HG03045 (cell line): ENCODE results near the gene CHN1.

Source experiments
- ATAC-seq: cut with Tn5 transposase; IDR thresholded peaks from one replicate; pipeline ENCODE4 v1.9.1; 2021; ENCODE audit warnings: mild to moderate bottlenecking, moderate library complexity; ENCODE audit not compliant: unreplicated experiment

CHN1 gene, protein sequence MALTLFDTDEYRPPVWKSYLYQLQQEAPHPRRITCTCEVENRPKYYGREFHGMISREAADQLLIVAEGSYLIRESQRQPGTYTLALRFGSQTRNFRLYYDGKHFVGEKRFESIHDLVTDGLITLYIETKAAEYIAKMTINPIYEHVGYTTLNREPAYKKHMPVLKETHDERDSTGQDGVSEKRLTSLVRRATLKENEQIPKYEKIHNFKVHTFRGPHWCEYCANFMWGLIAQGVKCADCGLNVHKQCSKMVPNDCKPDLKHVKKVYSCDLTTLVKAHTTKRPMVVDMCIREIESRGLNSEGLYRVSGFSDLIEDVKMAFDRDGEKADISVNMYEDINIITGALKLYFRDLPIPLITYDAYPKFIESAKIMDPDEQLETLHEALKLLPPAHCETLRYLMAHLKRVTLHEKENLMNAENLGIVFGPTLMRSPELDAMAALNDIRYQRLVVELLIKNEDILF

DNA sequence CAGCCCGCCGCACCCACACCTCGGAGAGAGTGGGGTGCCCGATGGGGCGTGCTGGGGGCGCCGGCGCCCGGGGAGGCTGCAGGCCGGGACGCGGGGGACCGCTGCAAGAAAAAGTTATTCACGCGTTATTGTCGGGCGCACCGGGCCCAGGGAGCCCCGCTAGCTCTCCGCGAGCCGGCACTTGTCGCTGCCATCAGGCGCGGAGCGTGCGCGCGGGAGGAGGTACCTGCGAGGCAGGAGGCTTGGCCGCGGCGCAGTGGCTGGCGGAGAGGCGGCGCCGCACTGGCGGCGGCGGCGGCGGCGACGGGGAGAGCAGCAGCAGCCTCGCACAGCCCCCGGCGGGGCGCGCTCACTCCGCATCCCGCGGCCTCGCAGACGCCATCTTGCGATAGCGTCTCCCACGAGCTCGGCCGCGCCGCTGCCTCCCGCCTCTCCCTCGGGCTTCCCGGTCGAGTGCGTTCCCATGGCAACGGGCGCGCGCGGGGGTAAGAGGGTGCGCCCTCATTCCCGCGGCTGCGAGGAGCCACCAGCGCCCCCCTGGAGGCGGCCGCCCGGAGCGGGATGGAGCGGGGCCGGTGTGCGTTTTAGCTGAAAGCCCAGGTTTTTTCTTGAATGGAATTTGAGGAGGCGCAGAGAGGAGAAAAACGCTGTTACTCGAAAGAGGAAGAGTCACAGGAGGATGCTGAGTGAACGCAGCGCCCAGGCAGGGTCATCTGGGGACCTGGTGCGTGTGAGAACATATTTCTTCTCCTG lies at the start of gene CHN1:
CHN1 (minus strand) TSS at position 402 of the 753 bp plus-strand sequence. CDS start 469 bp downstream, outside the sequence.
- peak; percentile 77 for ATAC-seq

DNA sequence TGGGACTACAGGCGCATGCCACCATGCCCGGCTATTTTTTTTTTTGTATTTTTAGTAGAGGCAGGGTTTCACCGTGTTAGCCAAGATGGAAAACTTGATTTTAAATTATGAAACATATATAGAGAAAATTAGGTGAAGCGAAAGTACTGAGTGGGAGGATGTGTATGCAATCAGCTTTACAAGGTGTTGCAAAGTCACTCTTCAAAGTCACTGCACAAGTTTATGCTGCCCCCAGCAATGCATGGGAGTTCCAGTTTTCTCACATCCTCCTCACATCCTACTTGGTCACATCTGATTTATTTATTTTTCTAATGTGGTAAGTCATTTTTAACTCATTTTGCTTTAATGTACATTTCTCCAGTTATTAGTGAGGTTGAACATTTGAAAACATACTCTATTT lies 49.2 kb upstream of the CHN1 start:
- ATAC-seq = no peak

DNA sequence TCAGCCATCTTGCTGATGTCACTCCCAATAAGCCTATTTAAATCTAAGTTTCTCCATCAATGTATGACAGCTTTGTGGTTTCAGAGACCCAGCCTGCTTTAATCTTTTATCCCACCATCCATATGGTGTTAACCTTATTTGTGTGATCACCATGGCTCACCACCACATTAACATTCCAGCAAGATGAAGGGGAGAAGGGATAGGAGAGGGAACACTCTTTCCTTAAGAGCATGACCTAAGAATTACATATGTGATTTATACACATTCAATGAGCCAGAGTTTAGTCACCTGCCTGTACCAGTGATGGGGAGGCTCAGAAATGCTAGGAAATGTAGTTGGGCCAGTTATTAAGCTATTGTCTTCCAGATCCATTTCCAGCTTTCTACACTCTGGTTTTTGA lies 44.5 kb upstream of the CHN1 start:
- ATAC-seq = no peak

DNA sequence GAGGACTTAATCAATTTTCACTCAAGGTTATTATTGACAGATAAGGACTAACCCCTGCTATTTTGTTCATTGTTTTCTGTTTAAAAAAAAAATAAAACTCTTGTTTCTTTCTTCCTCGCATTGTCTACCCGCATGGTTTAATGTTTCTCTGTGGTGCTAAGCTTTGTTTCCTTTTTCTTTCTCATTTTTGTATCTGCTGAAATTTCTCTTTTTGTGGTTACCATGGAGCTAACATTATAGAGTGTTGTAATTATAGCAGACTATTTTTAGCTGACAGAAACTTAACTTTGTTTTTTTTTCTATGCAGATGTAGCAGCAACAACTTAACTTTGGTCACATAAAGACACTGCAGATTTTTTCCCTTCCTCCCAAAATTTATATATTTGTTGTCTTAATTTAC lies 43.1 kb upstream of the CHN1 start:
- peak; percentile 59 for ATAC-seq

DNA sequence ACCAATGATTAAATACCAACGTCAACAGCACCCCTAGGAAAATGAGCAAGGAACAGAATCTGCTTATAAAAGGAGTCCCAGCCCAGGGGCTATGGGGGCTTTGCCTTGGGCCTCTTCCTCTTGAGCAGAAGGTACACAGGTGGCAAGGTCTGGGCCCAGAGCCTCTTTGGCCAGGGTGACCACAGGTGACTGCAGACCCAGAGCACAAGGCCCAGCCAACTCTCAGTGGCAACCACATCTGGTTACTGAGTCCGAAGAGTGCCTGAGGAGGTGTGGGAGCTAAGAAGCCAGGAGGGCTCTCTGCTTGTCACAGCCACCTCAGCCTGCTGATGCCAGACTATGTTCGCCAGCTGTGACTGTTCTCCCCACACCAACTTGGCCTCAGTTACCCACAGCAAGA lies 34.3 kb upstream of the CHN1 start:
- ATAC-seq = no peak

DNA sequence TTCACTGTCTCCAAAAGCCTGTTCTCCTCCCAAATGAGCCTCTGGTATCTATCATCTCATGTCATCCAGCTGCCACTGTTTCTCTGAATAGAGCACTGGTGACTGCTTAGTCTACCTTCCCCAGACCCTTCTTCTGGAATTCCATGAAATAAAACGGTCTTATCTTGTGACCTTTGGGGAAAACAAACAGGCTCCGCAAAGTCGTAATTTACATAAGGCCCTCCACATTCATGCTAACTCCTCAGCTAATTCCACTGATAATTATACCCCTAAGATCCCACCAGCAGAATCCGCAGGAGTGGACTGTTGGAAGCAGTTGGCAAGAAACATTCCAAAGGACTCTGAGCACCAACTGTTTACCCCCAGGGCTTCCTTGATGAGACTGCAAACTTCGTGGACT lies 33.9 kb upstream of the CHN1 start:
- no peak for ATAC-seq

DNA sequence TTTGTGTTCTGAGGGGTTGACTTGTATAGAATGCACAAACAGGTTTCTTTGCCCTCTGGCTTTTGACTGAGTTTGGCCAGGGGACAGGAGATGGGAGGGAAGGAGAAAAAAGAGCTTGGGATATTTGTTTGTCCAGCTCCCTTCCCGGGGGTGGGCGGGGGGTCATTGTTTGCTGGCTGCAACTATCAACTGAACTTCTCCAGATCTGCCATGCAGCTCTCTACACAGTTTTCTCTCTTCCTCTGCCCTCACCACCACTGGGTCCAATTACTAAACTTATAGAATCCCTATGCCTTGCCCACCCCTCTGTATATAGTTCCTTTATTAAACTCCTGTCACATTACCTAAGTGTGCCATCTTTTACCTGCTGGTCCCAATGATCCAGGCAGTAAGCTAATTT lies 32.8 kb upstream of the CHN1 start:
- ATAC-seq = no peak

DNA sequence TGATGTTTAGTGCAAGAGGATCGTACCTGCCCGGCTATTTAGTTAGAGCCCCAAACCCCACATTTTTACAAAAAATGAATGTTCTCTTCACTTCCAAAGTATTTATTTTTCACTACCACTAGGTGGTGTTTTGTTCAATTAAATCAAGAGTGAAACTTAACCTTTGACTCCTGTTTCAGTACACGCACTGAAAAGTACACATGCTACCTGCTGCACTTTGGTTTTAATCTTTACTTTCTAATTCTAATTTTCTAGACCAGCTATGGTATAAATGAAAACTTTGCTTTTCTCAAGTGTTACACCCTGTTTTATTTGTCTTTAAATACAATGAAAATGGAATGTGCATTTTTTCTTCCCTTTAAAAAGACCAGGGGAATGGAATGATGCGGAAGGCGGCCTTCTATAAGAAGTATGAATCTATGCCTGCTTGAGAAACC lies 31.4 kb upstream of the CHN1 start:
- ATAC-seq = no peak

DNA sequence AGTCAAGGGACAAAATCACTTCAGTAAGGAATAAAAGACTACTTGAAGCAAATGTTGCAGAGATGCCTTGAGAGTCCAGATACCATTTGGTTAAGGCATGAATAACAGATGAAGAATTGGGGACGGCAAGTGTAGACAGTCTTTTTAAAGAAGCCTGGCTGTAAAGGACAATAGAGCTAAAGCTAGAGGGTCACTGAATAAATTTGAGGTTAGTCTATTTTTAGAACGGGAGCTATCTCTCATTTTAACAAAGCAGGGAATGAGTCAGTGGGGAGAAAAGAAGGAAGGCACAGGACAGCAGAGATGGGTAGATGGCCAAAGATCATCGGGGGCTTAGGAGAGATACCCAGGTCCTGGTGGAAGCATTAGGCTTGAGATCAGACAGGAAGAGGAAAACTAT lies 30.6 kb upstream of the CHN1 start:
- no peak for ATAC-seq

DNA sequence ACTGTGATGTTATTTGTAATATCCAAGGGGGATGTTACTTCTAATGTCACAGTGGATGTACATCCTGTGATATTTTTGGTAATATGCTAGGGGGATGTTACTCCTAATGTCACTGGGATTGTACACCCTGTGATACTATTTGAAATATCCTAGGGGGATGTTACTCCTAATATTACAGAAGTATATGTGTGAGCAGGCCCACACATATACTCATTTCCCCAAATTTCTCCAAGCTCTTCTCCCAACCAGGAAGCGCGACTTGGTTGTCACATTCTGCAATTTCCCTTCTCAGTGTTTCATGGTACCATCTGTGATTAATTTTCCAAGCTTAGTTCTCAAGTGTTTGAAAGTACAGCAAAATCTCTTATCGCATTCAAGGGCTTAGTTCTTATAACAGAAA lies 29.5 kb upstream of the CHN1 start:
- ATAC-seq = no peak

DNA sequence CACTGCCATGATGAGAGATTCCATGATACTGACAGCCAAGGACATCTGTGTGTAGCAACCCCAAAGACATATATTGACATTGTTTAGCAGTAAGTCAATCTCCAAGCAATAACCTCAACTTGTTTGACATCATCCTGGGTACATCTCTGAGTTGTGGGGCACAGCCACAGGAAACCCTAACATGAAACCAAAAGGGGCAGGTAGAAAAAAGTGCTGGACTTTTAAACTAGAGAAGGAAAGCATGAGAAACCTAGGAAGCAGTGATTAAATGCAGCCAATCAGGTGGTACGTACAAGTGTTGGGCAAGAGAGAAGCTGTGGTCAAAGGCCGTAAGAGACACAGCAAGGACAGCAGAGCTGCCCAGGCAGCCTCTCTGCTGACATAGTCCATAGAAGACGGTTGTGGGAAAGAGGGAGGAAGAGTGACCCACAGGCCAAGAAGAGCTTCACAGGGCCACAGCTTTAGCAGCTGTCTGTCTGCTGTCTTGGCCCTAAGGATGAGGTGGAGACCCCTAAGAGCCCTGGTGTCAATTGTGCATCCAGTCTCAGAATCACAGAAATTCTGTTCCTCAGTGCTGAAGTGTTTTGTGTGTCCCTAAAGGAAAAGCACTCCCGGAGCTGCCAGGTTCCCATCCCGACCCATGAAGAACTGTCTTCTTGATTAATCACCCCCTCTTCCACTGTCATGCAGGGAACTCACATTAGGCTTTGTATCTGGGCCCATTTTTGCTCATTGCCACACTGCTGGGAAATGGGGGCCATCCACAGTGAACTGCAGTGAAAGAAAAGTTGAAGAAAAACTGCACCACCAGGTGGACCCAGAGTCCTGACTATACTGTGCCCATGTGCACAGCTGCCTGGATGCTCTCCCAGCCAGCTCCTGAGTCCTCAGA lies 25.4 kb upstream of the CHN1 start:
- no peak for ATAC-seq

DNA sequence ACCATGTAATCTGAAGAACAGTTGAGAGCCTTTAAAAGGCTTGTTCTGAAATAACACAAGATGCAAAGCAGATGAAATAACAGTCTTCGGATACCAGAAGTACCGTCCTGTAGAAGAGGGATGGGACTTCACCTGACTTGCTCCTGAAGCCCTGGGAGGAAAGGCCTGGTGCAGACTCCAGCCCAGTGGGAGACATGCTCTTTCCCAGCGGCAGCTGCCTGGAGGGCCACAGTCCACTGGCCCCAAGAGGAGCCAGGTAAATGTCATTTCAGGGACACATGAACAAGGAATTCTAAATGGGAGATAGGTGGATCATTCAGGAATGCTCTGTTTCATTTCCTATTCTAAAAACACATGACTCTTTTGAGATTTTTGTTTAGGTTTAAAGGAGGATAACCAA lies 22.6 kb upstream of the CHN1 start:
- no peak for ATAC-seq

DNA sequence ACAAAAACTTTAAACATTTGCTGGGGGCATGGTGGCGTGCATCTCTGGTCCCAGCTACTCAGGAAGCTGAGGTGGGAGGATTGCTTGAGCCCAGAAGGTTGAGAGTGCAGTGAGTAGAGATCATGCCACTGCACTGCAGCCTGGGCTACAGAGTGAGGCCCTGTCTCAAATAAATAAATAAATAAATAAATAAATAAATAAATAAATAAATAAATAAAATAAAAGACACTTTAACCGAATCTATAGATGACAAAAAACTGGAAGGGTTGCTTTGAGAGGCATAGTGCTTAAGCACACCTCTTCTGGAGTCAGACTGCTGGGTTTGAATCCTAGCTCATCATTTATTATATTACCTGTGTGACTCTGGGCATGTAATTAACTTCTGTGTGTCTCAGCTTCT lies 21.2 kb upstream of the CHN1 start:
- ATAC-seq = no peak

DNA sequence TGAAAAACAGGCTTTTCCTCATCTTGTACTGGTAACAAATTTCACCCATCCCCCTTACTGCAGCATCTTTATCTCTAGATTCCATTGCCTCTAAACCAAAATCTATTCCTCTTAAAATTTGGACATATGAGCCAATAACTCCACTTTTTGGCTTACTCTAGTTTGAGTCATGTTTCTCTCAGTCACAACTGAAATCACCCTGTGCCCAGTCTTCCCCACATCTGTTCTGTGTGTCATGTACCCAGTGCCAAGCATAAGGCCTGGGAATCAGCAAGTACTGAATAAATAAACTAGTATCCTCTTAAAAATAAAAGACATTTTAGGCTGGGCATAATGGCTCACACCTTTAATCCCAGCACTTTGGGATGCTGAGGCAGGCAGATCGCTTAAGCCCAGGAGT lies 20.8 kb upstream of the CHN1 start:
- ATAC-seq = no peak

DNA sequence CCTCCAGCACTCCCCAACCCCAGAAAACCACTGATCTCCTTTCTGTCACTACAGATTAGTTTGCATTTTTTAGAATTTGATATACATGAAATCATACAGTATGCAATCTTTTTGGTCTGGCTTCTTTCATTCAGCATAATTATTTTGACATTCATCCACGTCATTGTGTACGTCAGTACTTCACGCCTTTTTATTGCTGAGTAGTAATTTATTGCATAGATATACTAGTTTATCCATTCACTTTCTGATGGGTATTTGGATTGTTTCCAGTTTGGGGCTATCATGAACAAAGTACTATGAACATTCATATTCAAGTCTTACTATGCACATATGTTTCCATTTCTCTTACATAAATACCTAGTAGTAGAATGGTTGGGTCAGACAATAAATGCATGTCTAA lies 20.1 kb upstream of the CHN1 start:
- ATAC-seq = no peak

DNA sequence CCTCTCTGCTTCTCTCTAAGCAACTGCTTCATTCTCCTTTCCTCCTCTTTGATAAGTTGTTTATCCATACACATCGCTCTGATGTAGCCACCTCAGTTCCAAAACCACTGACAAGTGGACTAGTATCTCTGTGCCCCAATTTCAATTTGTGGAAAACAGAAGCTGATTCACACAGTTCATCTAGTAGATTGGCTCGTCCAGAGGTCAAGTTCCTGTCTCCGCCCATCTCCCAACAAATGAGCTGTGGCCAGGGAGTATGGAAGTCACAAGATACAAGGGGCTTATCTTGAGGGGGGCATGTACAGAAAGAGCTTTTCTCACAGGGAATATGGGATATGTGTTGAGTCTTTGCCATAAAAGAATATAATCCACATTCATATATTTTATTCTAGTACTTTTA lies 17.7 kb upstream of the CHN1 start:
- ATAC-seq = no peak

DNA sequence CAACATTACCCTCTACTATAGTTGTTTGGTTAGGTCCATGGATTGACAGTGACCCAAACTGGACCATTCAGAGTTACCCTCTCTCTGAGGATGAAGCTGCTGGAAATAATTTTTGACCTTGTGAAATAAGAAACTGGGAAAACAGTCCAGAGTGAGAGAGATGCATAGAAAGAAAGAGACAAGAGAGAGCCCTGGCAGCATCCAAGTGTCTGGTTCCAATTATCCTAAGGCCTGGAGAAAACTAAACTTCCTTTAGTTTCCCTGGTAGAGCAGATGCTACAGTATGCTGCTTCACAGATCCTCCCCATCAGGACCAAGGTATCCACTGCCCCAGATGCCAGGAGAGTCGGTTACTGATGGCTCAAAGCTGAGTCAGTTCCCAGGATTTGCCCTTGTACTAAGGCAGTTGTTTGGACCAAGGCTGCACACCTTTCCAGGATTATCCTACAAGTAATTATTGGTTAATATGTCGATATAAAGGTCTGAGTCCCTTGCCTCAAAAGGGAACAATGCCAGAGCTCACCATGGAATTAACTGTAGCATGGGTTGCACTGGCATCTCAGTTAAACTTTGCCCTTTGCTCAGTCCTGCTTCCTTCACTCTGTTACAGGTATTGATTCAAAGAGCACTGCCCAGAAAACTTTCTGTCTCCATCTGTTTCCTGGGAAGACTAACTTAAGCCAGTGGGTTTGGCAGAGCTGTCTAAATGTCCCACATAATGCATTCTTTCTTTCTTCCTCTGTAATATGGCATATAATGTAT lies 14.6 kb upstream of the CHN1 start:
- ATAC-seq = no peak

DNA sequence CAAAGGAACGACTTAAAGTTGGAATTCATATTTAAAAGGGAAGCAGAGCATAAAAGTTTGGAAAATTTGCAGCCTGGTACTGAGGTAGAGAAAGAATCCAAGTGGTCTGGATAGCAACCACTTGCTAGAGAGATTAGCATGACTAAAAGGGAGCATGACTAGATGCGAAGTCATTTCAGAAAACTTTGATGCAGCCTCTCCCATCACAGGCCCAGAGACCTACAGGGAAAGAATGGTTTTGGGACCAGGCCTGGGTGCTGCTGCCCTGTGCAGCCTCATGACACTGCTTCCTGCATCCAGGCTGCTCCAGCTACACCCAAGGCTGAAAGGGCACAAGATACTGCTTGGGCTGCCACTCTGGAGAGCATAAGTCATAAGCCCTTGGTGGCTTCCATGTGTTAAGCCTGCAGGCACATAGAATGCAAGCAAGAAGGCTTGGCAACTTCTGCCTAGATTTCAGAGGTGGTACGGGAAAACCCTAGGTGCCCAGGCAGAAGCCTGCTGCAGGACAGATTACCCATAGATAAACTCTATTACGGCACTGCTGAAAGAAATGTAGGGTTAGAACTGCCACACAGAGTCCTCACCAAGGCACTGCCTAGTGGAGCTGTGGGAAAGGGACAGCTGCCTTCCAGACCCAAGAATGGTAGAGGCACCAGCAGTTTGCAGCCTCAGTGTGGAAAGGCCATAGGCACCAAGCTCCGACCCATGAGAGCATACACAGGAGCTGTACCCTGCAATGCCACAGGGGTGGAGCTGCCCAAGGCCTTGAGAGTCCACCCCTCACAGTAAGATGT lies 12.6 kb upstream of the CHN1 start:
- ATAC-seq = no peak

DNA sequence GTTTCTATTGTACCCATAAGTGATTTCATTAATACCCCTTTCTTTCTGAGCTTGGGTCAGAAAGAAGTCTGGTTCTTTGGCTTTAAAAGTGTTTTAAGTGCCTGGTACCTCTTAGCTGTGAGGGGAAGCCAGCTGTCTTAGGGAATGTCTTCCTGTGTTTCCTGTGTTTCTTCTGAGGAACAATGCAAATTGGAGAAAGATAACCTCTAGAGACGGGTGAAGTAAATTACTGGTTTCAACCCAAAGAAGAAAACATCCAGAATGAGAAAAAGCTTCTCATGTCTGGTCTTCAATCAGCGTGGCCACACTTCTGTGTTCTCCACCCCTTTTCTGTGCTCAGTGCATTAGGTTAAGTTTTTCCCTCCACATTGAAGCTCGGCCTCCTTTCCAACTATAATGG lies 10.2 kb upstream of the CHN1 start:
- no peak for ATAC-seq

DNA sequence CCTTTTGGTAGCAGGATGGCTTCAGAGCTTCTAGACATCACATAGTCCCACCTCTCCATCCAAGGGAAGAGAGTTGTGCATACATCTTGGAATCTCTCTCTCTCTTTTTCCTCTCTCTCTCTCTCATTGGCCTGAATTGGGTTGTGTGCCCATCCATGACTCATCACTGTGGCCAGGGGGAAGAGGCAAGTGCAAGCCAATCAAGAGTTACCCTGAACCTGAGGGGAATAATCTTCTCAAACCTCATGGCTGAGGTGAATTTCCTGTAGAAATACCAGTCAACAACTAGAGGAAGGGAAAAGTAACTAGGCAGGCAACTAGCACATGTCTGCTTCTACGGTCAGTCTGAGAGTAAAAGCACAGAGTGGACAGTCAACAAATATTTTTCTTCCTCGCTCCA lies 7.3 kb upstream of the CHN1 start:
- no peak for ATAC-seq
